HG03342 (cell line): ENCODE results near the gene TMPO.
"Not testable (repeated sequence)": the region's sequence is repeated elsewhere in the genome, so short reads cannot be mapped to it uniquely, and the experiment has no call there.

ENCODE experiments used
- ATAC-seq: cut with Tn5 transposase; IDR thresholded peaks from one replicate; pipeline ENCODE4 v1.9.1; 2021; ENCODE audit warnings: mild to moderate bottlenecking, moderate library complexity; ENCODE audit not compliant: unreplicated experiment

TMPO gene

DNA sequence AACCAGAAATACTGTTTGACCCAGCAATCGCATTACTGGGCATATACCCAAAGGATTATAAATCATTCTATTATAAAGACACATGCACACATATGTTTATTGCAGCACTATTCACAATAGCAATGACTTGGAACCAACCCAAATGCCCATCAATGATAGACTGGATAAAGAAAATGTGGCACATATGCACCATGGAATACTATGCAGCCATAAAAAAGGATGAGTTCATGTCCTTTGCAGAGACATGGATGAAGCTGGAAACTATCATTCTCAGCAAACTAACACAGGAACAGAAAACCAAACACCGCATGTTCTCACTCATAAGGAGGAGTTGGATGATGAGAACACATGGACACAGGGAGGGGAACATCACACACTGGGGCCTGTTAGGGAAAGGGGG is 61.4 kb downstream of the TMPO start:
- ATAC-seq, result not testable (repeated sequence)

DNA sequence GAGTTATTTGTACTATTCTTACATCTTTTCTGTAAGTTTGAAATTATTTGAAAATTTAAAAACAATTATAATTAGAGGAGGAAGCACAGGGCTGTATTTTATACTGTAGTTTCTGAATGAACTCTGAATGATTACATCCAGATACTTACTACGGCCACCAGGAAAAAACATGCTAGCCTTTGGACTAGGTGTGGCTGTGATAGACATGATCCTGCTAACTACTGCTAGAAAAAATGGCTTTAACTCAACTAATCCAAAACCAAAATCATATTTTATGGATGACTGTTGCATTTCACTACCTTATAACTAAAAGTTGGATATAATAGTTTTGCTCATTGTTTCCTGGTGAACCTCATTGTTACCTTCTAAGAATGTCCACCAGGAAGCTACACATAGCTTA is 63.0 kb downstream of the TMPO start:
- no peak for ATAC-seq

DNA sequence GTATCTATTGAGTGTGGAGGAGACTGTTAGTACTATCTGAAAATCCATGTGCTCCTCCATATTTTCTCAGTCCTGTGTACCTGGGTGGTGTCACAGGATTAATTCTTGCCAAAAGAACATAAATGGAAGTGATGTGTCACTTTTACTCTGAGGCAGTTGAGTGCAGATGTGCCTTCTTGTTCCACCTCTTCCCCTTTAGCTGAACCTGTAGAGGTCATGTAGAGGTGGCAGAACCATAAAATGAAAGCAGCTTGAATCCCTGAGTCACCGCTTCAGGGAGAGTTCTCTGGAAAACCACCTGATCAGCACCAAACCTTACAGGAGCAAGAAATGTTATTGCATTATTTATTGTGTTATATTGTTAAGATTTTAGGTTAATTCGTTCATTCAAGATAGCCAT is 63.4 kb downstream of the TMPO start:
- ATAC-seq, result no peak

- no peak for ATAC-seq
Observed at GRCh38 chr12:98579347-98579746, 64.0 kb downstream of the TMPO start.

DNA sequence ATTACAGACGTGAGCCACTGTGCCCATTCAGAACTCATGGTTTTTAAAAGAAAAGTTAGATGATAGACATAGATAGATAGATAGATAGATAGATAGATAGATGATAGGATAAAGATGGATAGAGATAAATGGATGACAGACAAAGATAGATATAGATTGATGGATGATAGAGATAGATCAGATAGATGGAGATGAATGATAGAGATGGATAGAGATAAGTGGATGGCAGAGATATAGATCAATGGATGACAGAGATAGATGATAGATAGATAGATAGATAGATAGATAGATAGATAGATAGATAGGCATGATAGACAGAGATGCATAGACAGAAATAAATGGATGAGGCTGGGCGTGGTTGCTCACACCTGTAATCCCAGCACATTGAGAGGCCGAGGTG is 64.4 kb downstream of the TMPO start:
- ATAC-seq, result no peak

- no peak for ATAC-seq
Observed at GRCh38 chr12:98580695-98581094, 65.3 kb downstream of the TMPO start.

GRCh38 chr12:98581101-98581500 is 65.7 kb downstream of the TMPO start:
- ATAC-seq, result no peak

- ATAC-seq, result no peak
Observed at GRCh38 chr12:98582093-98582492, 66.7 kb downstream of the TMPO start.

- ATAC-seq, result no peak
Observed at GRCh38 chr12:98587084-98587483, 71.7 kb downstream of the TMPO start.

DNA sequence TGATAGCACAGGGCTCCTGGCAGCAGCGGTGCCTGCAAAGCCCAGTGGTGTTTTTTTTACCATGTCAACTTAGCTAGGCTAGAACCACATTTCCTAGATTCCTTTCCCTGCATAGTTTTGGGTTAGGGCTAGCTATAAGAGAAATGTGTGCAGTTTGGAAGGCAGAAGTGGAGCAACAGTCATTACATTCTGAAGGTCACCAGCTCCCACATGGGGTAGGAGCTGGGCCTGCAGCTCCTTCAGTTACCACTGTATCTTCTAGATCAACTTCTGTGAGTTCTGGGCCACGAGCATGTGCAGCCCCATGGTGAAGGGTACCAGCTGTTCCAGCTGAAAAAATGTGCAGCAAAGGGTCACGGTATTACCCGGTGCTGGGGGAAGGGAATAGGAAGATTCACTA is 75.8 kb downstream of the TMPO start:
- no peak for ATAC-seq

DNA sequence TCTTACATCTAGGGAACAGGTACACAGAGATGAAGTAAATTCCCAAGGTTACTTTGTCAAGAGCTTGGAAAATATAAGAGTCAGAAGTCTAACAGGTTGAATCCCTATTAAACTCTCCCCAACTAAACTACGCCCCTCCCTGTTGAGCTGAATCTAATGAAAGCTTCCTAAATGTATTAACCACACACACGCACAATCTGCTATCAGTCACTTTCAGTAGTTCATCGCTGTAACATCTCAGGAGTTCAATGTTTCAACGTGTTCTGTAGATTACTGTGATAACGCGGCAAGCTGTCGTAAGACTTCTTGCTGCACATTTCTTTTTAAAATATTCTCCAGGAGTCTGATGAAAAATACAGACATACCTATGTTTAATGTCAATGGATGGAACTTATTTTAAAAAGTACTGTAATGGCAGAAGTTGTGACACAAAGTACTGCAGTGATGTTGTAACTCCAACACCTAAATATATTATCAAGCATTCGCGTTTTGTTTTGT is 77.5 kb downstream of the TMPO start:
- ATAC-seq, result no peak

- ATAC-seq, result peak; percentile 99
Observed at GRCh38 chr12:98593351-98594049, 78.1 kb downstream of the TMPO start, which contains the start of gene SLC25A3. Gene SLC25A3, plus strand, starts transcription at chr12:98593686. Its CDS starts 293 bp downstream, at chr12:98593979.

DNA sequence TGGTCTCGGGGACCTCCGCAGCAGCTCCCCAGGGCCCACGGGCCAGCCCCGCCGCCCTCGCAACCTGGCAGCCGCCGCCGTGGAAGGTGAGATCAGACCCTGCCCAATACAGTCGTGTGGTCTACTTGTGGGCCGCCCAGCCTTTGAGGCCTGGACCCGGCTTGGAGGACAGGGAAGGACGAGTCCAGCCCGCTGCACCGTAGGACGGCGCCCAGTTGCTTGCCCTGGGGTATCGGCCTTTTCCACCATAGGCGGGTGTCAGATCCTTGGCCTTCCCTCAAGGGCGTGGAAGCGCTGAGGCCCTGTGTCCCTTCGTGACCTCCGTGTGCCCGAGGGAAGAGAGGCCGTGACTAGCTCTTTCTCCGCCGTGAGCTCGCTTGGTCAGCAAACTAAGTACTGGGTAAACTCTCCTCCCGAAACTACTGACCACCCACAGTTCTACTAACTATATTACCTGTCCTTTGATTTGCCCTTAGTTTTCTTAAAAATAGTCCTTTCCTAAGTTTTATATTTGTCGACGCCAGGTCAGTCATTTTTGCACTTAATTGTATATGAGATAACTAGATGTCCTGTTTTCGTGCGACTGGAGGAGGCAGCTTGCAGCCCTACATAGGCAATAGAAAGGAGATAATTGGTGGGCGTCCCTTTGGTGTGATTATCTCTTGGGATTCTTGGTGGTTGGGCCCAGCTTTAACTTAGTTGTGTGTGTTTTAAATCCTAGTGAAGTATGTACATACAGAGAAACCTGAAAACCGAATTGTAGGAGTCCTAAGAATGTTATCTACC is 78.9 kb downstream of the TMPO start:
- peak; percentile 0 for ATAC-seq

DNA sequence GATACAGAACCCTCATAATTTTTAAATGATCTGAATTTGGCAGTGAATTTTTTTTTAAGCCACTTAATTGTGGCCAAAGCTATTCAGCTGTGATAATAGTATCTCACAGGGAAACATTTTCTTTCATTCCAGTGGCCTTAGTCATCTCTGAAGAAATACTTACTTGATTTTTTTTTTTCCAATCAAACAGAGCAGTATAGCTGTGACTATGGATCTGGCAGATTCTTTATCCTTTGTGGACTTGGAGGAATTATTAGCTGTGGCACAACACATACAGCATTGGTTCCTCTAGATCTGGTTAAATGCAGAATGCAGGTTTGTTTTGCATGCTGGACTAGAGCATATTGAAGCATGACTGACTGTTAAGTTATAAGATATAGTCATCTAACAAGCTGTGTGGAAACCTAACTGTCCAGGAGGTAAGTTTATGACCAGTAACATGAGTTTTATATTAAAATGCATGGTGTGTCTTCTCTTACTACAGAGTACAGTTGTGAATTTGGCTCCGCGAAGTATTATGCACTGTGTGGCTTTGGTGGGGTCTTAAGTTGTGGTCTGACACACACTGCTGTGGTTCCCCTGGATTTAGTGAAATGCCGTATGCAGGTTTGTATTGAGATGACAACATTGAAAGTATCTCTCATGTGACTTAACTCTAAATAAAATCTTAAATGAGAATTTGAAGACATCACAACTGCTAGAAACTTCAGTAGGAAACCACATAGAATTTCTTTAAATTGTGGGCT is 80.0 kb downstream of the TMPO start:
- no peak for ATAC-seq

DNA sequence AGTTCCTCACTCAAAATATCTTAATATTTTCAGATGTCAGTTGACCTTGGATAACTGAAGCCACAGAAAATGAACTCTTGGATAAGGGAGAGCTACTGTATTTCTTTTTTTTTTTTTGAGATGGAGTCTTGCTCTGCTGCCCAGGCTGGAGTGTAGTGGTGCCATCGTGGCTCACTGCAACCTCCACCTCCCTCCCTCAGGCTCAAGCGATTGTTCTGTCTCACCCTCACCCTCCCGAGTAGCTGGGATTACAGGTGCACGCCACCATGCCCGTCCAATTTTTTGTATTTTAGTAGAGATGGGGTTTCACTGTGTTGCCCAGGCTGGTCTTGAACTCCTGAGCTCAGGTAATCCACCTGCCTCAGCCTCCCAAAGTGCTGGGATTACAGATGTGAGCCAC is 81.9 kb downstream of the TMPO start:
- not testable (repeated sequence) for ATAC-seq
